ENCODE results near the gene IRS4. TPM values are rescaled to one million over a fixed set of nuclear protein-coding genes. Genes with fewer than 3 reads are reported as not detected.
A peak's percentile ranks its signal among the peaks of the same experiment; 100 is the strongest.

IRS4 gene
- 1 to 10 TPM in 2 of 4 donors, under 1 TPM in 2; 0.23 to 2.0 (median 1.3) TPM for total RNA-seq

- H3K27me3 ChIP-seq = peaks cover 75% of the 10 kb centered on the region
- H3K27ac ChIP-seq = no peak within 1 kb of the TSS
- H3K4me1 ChIP-seq = peaks cover 16% of the 10 kb centered on the region
- WGBS = 30% methylated on average over 52 of the region's 62 CpGs
- H3K4me3 ChIP-seq = peak within 1 kb of the TSS; percentile 49
- no peaks in the 10 kb centered on the region for H3K9me3 ChIP-seq
- TF ChIP-seq EP300 (IDR thresholded peaks at IDR 0.05) = no peak
- no peak for TF ChIP-seq CTCF (IDR thresholded peaks at IDR 0.05)
- no peak for TF ChIP-seq POLR2AphosphoS5 (IDR thresholded peaks at IDR 0.05)
- TF ChIP-seq POLR2A (IDR thresholded peaks at IDR 0.05) = no peak
- DNase-seq (ENCODE audit: low spot score in 2 of 2) = no peak
- H3K36me3 ChIP-seq = no peaks in the 10 kb centered on the region
Measured at GRCh38 chrX:108736509-108737479, at the start of gene IRS4. IRS4 (minus strand) TSS chrX:108736563.

GRCh38 chrX:108772549-108772948, 36.2 kb upstream of the IRS4 start:
- DNase-seq (ENCODE audit: low spot score in 2 of 2) = no peak
- TF ChIP-seq POLR2A (IDR thresholded peaks at IDR 0.05) = no peak
- no peak for TF ChIP-seq POLR2AphosphoS5 (IDR thresholded peaks at IDR 0.05)
- TF ChIP-seq EP300 (IDR thresholded peaks at IDR 0.05) = no peak
- TF ChIP-seq CTCF (IDR thresholded peaks at IDR 0.05) = no peak

GRCh38 chrX:108763559-108763958, 27.2 kb upstream of the IRS4 start:
- Histone ChIP-seq H3K36me3 (no peaks in the 10 kb centered on the region), H3K9me3 (no peaks in the 10 kb centered on the region), H3K4me3 (no peak overlapping the region), H3K27ac (no peak overlapping the region), H3K4me1 (no peaks in the 10 kb centered on the region), H3K27me3 (no peaks in the 10 kb centered on the region)
- no CpG with 5 or more reads among the region's 1 CpG for WGBS
- no peak for TF ChIP-seq POLR2AphosphoS5 (IDR thresholded peaks at IDR 0.05)
- no peak for TF ChIP-seq EP300 (IDR thresholded peaks at IDR 0.05)
- no peak for TF ChIP-seq POLR2A (IDR thresholded peaks at IDR 0.05)
- no peak for TF ChIP-seq CTCF (IDR thresholded peaks at IDR 0.05)
- DNase-seq (ENCODE audit: low spot score in 2 of 2) = no peak

More at GRCh38 chrX:108772549-108772948, 36.2 kb upstream of the IRS4 start:
- no peaks in the 10 kb centered on the region for H3K9me3 ChIP-seq
- no peaks in the 10 kb centered on the region for H3K36me3 ChIP-seq
- no peak overlapping the region for H3K27ac ChIP-seq
- H3K4me3 ChIP-seq = no peak overlapping the region
- no peaks in the 10 kb centered on the region for H3K27me3 ChIP-seq
- no peaks in the 10 kb centered on the region for H3K4me1 ChIP-seq

- no peak overlapping the region for H3K4me3 ChIP-seq
- H3K27me3 ChIP-seq = peaks cover 41% of the 10 kb centered on the region
- DNase-seq (ENCODE audit: low spot score in 2 of 2) = no peak
- 31% methylated on average over 1 of the region's 1 CpG for WGBS
- H3K4me1 ChIP-seq = peaks cover 16% of the 10 kb centered on the region
- H3K27ac ChIP-seq = no peak overlapping the region
- H3K36me3 ChIP-seq = no peaks in the 10 kb centered on the region
- no peaks in the 10 kb centered on the region for H3K9me3 ChIP-seq
- TF ChIP-seq POLR2A (IDR thresholded peaks at IDR 0.05) = no peak
Measured at GRCh38 chrX:108740299-108740774, 4.0 kb upstream of the IRS4 start.

- no peak for DNase-seq (ENCODE audit: low spot score in 2 of 2)
- Histone ChIP-seq H3K27me3 (peaks cover 67% of the 10 kb centered on the region), H3K36me3 (no peaks in the 10 kb centered on the region), H3K9me3 (no peaks in the 10 kb centered on the region), H3K27ac (no peak overlapping the region), H3K4me1 (peaks cover 16% of the 10 kb centered on the region), H3K4me3 (no peak overlapping the region)
- 52% methylated on average over 5 of the region's 5 CpGs for WGBS
- TF ChIP-seq POLR2AphosphoS5 (IDR thresholded peaks at IDR 0.05) (no peak), CTCF (IDR thresholded peaks at IDR 0.05) (no peak), POLR2A (IDR thresholded peaks at IDR 0.05) (no peak), EP300 (IDR thresholded peaks at IDR 0.05) (no peak)
Measured at GRCh38 chrX:108737754-108738153, 1.4 kb upstream of the IRS4 start.
